HepG2 (cell line): ENCODE data around the gene COA5. TPM values are rescaled to one million over a fixed set of nuclear protein-coding genes. Genes with fewer than 3 reads are reported as not detected.

ENCODE experiments used
- HIVEP1 ChIP-seq: sonication (generic); formaldehyde crosslinking; IDR thresholded peaks from 2 replicates; pipeline ENCODE4 v1.4.0; 2020; ENCODE audit warnings: mild to moderate bottlenecking, missing genetic modification reagents
- JDP2 ChIP-seq: sonication (generic); formaldehyde crosslinking; IDR thresholded peaks from 2 replicates; pipeline ENCODE4 v1.8.1; 2022; ENCODE audit warnings: missing genetic modification reagents, borderline replicate concordance
- KDM1A ChIP-seq: IDR thresholded peaks from 2 replicates; pipeline ENCODE4 v1.6.1; 2016; ENCODE audit warnings: missing compliant biosample characterization
- KLF6 ChIP-seq: IDR thresholded peaks from 2 replicates; pipeline ENCODE4 v1.8.0; 2016; ENCODE audit warnings: missing biosample characterization, missing genetic modification reagents
- MEF2D ChIP-seq: sonication (generic); formaldehyde crosslinking; IDR thresholded peaks from 2 replicates; pipeline ENCODE4 v1.5.1; 2020; ENCODE audit warnings: mild to moderate bottlenecking, missing genetic modification reagents
- MIER2 ChIP-seq: IDR thresholded peaks from 2 replicates; pipeline ENCODE4 v1.6.1; 2016; ENCODE audit warnings: missing biosample characterization, missing genetic modification reagents
- NCOA5 ChIP-seq: sonication (generic); formaldehyde crosslinking; IDR thresholded peaks from 2 replicates; pipeline ENCODE4 v1.4.0; 2020; ENCODE audit warnings: missing genetic modification reagents
- NFRKB ChIP-seq: fragments of 450-650 bp; IDR thresholded peaks from 2 replicates; pipeline ENCODE4 v1.6.1; 2017
- POLR2AphosphoS2 ChIP-seq: IDR thresholded peaks from 2 replicates; pipeline ENCODE4 v1.6.1; 2011; ENCODE audit warnings: low read depth, low read length, improper control_type of control experiment
- RNF2 ChIP-seq: fragments of 450-650 bp; conservative IDR thresholded peaks from 2 replicates; pipeline ENCODE4 v1.6.1; 2016; ENCODE audit warnings: low read depth
- SOX5 ChIP-seq: IDR thresholded peaks from 2 replicates; pipeline ENCODE4 v1.6.1; 2016; ENCODE audit warnings: borderline replicate concordance
- ZBTB7B ChIP-seq: sonication (generic); formaldehyde crosslinking; IDR thresholded peaks from 2 replicates; pipeline ENCODE4 v1.4.0; 2020; ENCODE audit warnings: missing genetic modification reagents
- ZFP37 ChIP-seq: sonication (generic); formaldehyde crosslinking; IDR thresholded peaks from 2 replicates; pipeline ENCODE4 v1.4.0; 2020; ENCODE audit warnings: missing genetic modification reagents, borderline replicate concordance
- ZNF17 ChIP-seq: sonication (generic); formaldehyde crosslinking; IDR thresholded peaks from 2 replicates; pipeline ENCODE4 v1.5.0; 2020; ENCODE audit warnings: mild to moderate bottlenecking, missing genetic modification reagents
- ZNF768 ChIP-seq: sonication (generic); formaldehyde crosslinking; IDR thresholded peaks from 2 replicates; pipeline ENCODE4 v1.4.0; 2020; ENCODE audit warnings: missing genetic modification reagents
- polyA plus RNA-seq, 8 experiments: library from polyadenylated mRNA; depleted of rRNA in 3 of 8; stranded (reverse) in 7 of 8; unstranded in 1 of 8; fragments of >200 nt; fragmentation: Illumina TruSeq in 4 of 8; extraction: Trizol in 4 of 8; gene quantifications; 2 replicates each; pipeline versions ENCODE4 v1.2.1 to v1.2.3, GENCODE V29; 2011 to 2016; ENCODE audit warnings: low read depth in 4 of 8, missing spikeins in 1 of 8, mixed read lengths in 1 of 8; ENCODE audit not compliant: insufficient read depth in 1 of 8
- total RNA-seq, 5 experiments: library from RNA; depleted of rRNA; stranded (reverse); fragments of >200 nt; fragmentation: Illumina TruSeq; extraction: Trizol; gene quantifications; 2 replicates each; pipeline ENCODE4 v1.2.3, GENCODE V29; 2016; ENCODE audit warnings: low read depth in 1 of 5
- TF ChIP-seq, protein P1 (sequence below): sonication (generic); formaldehyde crosslinking; IDR thresholded peaks from 2 replicates; pipeline ENCODE4 v1.8.1; 2023; ENCODE audit warnings: mild to moderate bottlenecking, inconsistent platforms, moderate library complexity, missing genetic modification reagents, borderline replicate concordance
- TF ChIP-seq, protein P2 (sequence below): sonication (generic); formaldehyde crosslinking; IDR thresholded peaks from 2 replicates; pipeline ENCODE4 v1.5.0; 2020; ENCODE audit warnings: missing genetic modification reagents
- TF ChIP-seq, protein P3 (sequence below): sonication (generic); formaldehyde crosslinking; IDR thresholded peaks from 2 replicates; pipeline ENCODE4 v1.8.0; 2022; ENCODE audit warnings: missing genetic modification reagents, mild to moderate bottlenecking, inconsistent platforms, borderline replicate concordance
- TF ChIP-seq, protein P4 (sequence below): sonication (generic); formaldehyde crosslinking; IDR thresholded peaks from 2 replicates; pipeline ENCODE4 v1.4.0; 2020; ENCODE audit warnings: mild to moderate bottlenecking, missing genetic modification reagents, borderline replicate concordance
- TF ChIP-seq, protein P5 (sequence below): sonication (generic); formaldehyde crosslinking; conservative IDR thresholded peaks from 2 replicates; pipeline ENCODE4 v1.8.0; 2022; ENCODE audit warnings: mild to moderate bottlenecking, moderate library complexity, missing genetic modification reagents

Gene COA5
- total and polyA plus RNA-seq, 2 of the 13 experiments (the other 11 are each of a cell fraction or from before 2014, with no cell fraction given) = 43.6 to 64.5 TPM

DNA sequence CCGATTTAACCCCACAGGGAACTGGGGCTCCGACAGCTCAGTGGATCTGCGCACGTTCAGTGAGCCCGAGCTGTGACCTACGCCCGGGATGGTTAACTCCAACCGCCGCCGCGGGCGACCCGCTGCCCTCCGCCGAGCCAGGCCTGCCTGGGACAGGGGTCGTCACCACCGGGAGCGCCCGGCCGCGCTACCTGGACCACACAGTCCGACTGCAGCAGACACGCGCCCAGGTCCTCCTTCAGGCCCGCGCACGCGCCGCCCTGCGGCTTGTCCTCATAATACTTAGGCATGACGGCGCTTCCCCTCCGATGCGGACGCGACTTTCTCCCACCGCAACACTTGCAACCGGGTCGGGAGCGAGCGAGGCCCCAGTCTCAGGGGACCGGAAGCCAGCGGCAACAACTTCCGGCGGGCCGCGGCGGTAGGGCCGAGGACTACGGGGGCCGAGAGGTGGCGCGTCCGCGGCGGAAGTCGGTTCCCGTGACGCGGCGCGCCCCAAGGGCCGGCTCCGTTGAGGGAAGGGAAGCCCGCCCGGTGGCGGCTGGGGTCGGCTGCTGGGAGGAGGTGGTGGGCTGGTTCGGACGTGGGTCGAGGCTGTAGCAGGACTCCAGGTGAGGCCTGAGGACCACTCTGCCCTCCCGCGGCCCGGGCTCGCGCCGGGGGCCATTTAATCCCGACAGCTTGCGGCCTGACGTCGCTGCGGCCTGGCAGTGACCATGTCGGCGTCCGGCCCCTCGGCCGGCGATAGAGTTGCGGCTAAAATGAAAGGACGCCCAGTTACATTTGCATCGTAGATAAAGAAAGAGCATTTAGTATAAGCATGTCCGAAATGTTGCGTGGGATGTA, at the start of gene COA5, which contains the start of gene UNC50 (continued):
- TF ChIP-seq SOX5 (CRISPR knock-in tag) = 0 out of 2 replicates have a peak, but pooled peaks have one; percentile 47
- TF ChIP-seq MEF2D = peak; percentile 33
- TF ChIP-seq MIER2 (CRISPR knock-in tag) = peak; percentile 17
- TF ChIP-seq, protein P1, sequence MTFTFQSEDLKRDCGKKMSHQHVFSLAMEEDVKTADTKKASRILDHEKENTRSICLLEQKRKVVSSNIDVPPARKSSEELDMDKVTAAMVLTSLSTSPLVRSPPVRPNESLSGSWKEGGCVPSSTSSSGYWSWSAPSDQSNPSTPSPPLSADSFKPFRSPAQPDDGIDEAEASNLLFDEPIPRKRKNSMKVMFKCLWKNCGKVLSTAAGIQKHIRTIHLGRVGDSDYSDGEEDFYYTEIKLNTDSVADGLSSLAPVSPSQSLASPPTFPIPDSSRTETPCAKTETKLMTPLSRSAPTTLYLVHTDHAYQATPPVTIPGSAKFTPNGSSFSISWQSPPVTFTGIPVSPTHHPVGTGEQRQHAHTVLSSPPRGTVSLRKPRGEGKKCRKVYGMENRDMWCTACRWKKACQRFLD (CRISPR knock-in tag) = peak; percentile 88; the same call in 1 of the 2 replicates
- no peak for TF ChIP-seq JDP2 (CRISPR knock-in tag)
- no peak for TF ChIP-seq KDM1A (CRISPR knock-in tag)
- TF ChIP-seq, protein P2, sequence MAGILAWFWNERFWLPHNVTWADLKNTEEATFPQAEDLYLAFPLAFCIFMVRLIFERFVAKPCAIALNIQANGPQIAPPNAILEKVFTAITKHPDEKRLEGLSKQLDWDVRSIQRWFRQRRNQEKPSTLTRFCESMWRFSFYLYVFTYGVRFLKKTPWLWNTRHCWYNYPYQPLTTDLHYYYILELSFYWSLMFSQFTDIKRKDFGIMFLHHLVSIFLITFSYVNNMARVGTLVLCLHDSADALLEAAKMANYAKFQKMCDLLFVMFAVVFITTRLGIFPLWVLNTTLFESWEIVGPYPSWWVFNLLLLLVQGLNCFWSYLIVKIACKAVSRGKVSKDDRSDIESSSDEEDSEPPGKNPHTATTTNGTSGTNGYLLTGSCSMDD (CRISPR knock-in tag) = peak; percentile 39; the same call in 1 of the 2 replicates
- peak; percentile 94; the same call in 1 of the 2 replicates for TF ChIP-seq ZNF17 (CRISPR knock-in tag)
- TF ChIP-seq, protein P3, sequence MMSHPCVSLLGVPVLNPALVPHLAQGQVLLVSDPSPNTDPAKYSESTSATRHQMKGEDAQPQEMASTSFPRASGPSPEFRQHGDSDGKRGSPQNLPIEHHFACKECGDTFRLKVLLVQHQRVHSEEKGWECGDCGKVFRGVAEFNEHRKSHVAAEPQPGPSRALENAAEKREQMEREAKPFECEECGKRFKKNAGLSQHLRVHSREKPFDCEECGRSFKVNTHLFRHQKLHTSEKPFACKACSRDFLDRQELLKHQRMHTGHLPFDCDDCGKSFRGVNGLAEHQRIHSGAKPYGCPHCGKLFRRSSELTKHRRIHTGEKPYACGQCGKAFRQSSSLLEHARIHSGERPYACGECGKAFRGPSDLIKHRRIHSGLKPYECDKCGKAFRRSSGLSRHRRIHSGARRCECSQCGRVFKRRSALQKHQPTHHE (CRISPR knock-in tag) = peak; percentile 53; the same call in 1 of the 2 replicates
- no peak for TF ChIP-seq NFRKB
- TF ChIP-seq, protein P4, sequence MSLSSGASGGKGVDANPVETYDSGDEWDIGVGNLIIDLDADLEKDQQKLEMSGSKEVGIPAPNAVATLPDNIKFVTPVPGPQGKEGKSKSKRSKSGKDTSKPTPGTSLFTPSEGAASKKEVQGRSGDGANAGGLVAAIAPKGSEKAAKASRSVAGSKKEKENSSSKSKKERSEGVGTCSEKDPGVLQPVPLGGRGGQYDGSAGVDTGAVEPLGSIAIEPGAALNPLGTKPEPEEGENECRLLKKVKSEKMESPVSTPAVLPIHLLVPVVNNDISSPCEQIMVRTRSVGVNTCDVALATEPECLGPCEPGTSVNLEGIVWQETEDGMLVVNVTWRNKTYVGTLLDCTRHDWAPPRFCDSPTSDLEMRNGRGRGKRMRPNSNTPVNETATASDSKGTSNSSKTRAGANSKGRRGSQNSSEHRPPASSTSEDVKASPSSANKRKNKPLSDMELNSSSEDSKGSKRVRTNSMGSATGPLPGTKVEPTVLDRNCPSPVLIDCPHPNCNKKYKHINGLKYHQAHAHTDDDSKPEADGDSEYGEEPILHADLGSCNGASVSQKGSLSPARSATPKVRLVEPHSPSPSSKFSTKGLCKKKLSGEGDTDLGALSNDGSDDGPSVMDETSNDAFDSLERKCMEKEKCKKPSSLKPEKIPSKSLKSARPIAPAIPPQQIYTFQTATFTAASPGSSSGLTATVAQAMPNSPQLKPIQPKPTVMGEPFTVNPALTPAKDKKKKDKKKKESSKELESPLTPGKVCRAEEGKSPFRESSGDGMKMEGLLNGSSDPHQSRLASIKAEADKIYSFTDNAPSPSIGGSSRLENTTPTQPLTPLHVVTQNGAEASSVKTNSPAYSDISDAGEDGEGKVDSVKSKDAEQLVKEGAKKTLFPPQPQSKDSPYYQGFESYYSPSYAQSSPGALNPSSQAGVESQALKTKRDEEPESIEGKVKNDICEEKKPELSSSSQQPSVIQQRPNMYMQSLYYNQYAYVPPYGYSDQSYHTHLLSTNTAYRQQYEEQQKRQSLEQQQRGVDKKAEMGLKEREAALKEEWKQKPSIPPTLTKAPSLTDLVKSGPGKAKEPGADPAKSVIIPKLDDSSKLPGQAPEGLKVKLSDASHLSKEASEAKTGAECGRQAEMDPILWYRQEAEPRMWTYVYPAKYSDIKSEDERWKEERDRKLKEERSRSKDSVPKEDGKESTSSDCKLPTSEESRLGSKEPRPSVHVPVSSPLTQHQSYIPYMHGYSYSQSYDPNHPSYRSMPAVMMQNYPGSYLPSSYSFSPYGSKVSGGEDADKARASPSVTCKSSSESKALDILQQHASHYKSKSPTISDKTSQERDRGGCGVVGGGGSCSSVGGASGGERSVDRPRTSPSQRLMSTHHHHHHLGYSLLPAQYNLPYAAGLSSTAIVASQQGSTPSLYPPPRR = peak; percentile 71; the same call in 1 of the 2 replicates
- TF ChIP-seq RNF2 = peak; percentile 87
- peak; percentile 95 for TF ChIP-seq HIVEP1 (CRISPR knock-in tag)
- TF ChIP-seq KLF6 (CRISPR knock-in tag) = peak; percentile 98
- TF ChIP-seq ZBTB7B = peak; percentile 86
- TF ChIP-seq ZFP37 (CRISPR knock-in tag) = no peak
- peak; percentile 86 for TF ChIP-seq ZNF768 (CRISPR knock-in tag)
- peak; percentile 69; the same call in 1 of the 2 replicates for TF ChIP-seq POLR2AphosphoS2
- TF ChIP-seq, protein P5, sequence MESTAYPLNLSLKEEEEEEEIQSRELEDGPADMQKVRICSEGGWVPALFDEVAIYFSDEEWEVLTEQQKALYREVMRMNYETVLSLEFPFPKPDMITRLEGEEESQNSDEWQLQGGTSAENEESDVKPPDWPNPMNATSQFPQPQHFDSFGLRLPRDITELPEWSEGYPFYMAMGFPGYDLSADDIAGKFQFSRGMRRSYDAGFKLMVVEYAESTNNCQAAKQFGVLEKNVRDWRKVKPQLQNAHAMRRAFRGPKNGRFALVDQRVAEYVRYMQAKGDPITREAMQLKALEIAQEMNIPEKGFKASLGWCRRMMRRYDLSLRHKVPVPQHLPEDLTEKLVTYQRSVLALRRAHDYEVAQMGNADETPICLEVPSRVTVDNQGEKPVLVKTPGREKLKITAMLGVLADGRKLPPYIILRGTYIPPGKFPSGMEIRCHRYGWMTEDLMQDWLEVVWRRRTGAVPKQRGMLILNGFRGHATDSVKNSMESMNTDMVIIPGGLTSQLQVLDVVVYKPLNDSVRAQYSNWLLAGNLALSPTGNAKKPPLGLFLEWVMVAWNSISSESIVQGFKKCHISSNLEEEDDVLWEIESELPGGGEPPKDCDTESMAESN = peak; percentile 95
- no peak for TF ChIP-seq NCOA5
